Measurements from ENCODE around the gene SMIM12.

Gene SMIM12

GRCh38 chr1:34874296-34874952, 14.9 kb upstream of the SMIM12 start:
- H3K36me3 ChIP-seq (ENCODE audit: insufficient read depth, low read length) = no peaks in the 10 kb centered on the region
- peaks cover 39% of the 10 kb centered on the region for H3K27me3 ChIP-seq (ENCODE audit: insufficient read depth, low read length, poor library complexity)

GRCh38 chr1:34872133-34872503, 12.6 kb upstream of the SMIM12 start:
- Histone ChIP-seq H3K9ac (ENCODE audit: low read depth, low read length) (no peak overlapping the region), H3K9me3 (ENCODE audit: insufficient read depth, low read length, severe bottlenecking) (no peaks in the 10 kb centered on the region), H4K20me1 (ENCODE audit: insufficient read depth, low read length) (no peaks in the 10 kb centered on the region), H3K36me3 (ENCODE audit: insufficient read depth, low read length) (no peaks in the 10 kb centered on the region), H3K27me3 (ENCODE audit: insufficient read depth, low read length, poor library complexity) (peaks cover 43% of the 10 kb centered on the region), H3K4me3 (ENCODE audit: low read depth in 1 of 2, low read length in 2 of 2) (no peak overlapping the region), H3K79me2 (ENCODE audit: insufficient read depth, low read length) (no peaks in the 10 kb centered on the region), H3K4me1 (ENCODE audit: insufficient read depth, low read length) (no peaks in the 10 kb centered on the region), H3K4me2 (ENCODE audit: insufficient read depth, low read length) (no peak overlapping the region), H3K27ac (ENCODE audit: low read length) (no peak overlapping the region), H2AFZ (ENCODE audit: low read depth, low read length) (no peak overlapping the region)
- DNase-seq (no peak), ATAC-seq (ENCODE audit: insufficient read depth, low read depth) (no peak)
- TF ChIP-seq CTCF (IDR thresholded peaks at IDR 0.05; ENCODE audit: borderline replicate concordance, extremely low read depth, low read length, poor library complexity, severe bottlenecking) (no peak), EZH2 (IDR thresholded peaks at IDR 0.05; ENCODE audit: borderline replicate concordance, low read depth, low read length, severe bottlenecking) (no peak)

More at GRCh38 chr1:34874296-34874952, 14.9 kb upstream of the SMIM12 start:
- H3K4me1 ChIP-seq (ENCODE audit: insufficient read depth, low read length) = no peaks in the 10 kb centered on the region
- ATAC-seq (ENCODE audit: insufficient read depth, low read depth) (no peak), DNase-seq (no peak)
- no peaks in the 10 kb centered on the region for H3K79me2 ChIP-seq (ENCODE audit: insufficient read depth, low read length)
- H3K9ac ChIP-seq (ENCODE audit: low read depth, low read length) = no peak overlapping the region
- H3K4me3 ChIP-seq (ENCODE audit: low read depth in 1 of 2, low read length in 2 of 2) = no peak overlapping the region
- no peak for TF ChIP-seq CTCF (IDR thresholded peaks at IDR 0.05; ENCODE audit: borderline replicate concordance, extremely low read depth, low read length, poor library complexity, severe bottlenecking)
- no peak for TF ChIP-seq EZH2 (IDR thresholded peaks at IDR 0.05; ENCODE audit: borderline replicate concordance, low read depth, low read length, severe bottlenecking)
- H3K4me2 ChIP-seq (ENCODE audit: insufficient read depth, low read length) = no peak overlapping the region
- H3K9me3 ChIP-seq (ENCODE audit: insufficient read depth, low read length, severe bottlenecking) = no peaks in the 10 kb centered on the region
- no peak overlapping the region for H2AFZ ChIP-seq (ENCODE audit: low read depth, low read length)
- H4K20me1 ChIP-seq (ENCODE audit: insufficient read depth, low read length) = no peaks in the 10 kb centered on the region
- no peak overlapping the region for H3K27ac ChIP-seq (ENCODE audit: low read length)

- Histone ChIP-seq H3K27me3 (ENCODE audit: insufficient read depth, low read length, poor library complexity) (peaks cover 43% of the 10 kb centered on the region), H3K9ac (ENCODE audit: low read depth, low read length) (no peak overlapping the region)
- no peak for ATAC-seq (ENCODE audit: insufficient read depth, low read depth)
These were observed 12.0 kb upstream of the SMIM12 start for GRCh38 chr1:34871443-34872132.

More at GRCh38 chr1:34871443-34872132, 12.0 kb upstream of the SMIM12 start:
- Histone ChIP-seq H4K20me1 (ENCODE audit: insufficient read depth, low read length) (no peaks in the 10 kb centered on the region), H3K36me3 (ENCODE audit: insufficient read depth, low read length) (no peaks in the 10 kb centered on the region), H3K79me2 (ENCODE audit: insufficient read depth, low read length) (no peaks in the 10 kb centered on the region), H3K4me2 (ENCODE audit: insufficient read depth, low read length) (no peak overlapping the region), H3K4me1 (ENCODE audit: insufficient read depth, low read length) (peaks cover 2% of the 10 kb centered on the region), H3K27ac (ENCODE audit: low read length) (no peak overlapping the region), H3K4me3 (ENCODE audit: low read depth in 1 of 2, low read length in 2 of 2) (no peak overlapping the region), H2AFZ (ENCODE audit: low read depth, low read length) (no peak overlapping the region), H3K9me3 (ENCODE audit: insufficient read depth, low read length, severe bottlenecking) (no peaks in the 10 kb centered on the region)
- TF ChIP-seq CTCF (IDR thresholded peaks at IDR 0.05; ENCODE audit: borderline replicate concordance, extremely low read depth, low read length, poor library complexity, severe bottlenecking) (no peak), EZH2 (IDR thresholded peaks at IDR 0.05; ENCODE audit: borderline replicate concordance, low read depth, low read length, severe bottlenecking) (no peak)
- no peak for DNase-seq

Measured in DND-41 (cell line).